GDM1 (cell line): ENCODE measurements around the gene STK32C.
"Not testable (repeated sequence)": the region's sequence is repeated elsewhere in the genome, so short reads cannot be mapped to it uniquely, and the experiment has no call there.

Source experiments
- DNase-seq: peaks from one replicate; lab custom pipeline; 2025; lab: John Stamatoyannopoulos, UW

Gene STK32C

DNA sequence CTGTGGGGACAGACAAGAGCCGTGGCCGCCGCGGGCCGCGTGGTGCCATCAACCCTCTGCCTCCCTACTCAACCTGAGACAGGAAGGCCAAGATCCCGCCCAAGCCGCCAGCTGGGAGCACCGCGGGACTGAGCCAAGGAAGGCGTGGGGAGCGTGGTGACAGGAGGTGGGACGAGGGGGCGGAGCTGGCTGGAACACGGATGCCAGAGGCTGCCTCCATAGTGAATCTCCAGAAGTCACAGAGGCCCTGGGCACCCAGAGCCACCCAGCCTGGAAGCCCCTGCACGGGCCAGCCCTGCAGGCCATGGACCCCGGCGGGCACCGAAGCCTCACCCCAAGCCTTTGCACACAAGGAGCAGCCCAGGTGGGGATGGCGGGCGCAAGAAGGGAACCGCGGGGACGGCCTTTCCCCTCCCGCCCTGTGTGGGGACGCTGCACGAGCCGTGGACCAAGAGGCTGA is 139.1 kb downstream of the STK32C start:
- no peak for DNase-seq

GRCh38 chr10:132167976-132168375 is 139.8 kb downstream of the STK32C start:
- DNase-seq, result no peak

GRCh38 chr10:132167041-132167674 is 140.6 kb downstream of the STK32C start:
- DNase-seq, result no peak

- no peak for DNase-seq
These were observed 141.4 kb downstream of the STK32C start for GRCh38 chr10:132166216-132166950.

- no peak for DNase-seq
These were observed 142.3 kb downstream of the STK32C start for GRCh38 chr10:132165416-132165980.

DNA sequence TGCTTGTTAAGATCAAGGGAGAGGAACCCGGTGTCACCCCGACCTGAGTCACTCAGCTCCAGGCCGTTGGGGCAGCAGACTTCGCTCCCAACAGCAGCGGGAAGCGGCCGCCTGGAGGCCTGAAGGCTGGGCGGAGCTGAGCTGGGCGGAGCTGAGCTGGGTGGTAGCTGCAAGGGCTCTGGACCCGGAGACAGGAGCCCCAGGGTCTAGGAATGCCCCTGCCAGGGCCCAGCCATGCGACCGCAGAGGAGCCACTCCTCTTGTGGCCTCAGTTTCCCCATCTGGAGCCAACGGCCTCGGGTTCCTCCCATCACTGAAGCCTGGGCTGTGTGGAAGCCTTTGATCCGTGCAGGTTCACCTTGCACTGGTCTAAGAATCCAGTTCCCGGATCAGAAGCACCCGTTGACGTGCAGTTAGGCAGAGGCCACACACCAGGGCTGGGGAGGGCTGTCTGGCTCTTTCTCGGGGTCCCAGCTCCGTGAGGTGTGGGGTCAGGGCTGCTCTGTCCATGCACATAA is 142.9 kb downstream of the STK32C start:
- DNase-seq, result no peak

DNA sequence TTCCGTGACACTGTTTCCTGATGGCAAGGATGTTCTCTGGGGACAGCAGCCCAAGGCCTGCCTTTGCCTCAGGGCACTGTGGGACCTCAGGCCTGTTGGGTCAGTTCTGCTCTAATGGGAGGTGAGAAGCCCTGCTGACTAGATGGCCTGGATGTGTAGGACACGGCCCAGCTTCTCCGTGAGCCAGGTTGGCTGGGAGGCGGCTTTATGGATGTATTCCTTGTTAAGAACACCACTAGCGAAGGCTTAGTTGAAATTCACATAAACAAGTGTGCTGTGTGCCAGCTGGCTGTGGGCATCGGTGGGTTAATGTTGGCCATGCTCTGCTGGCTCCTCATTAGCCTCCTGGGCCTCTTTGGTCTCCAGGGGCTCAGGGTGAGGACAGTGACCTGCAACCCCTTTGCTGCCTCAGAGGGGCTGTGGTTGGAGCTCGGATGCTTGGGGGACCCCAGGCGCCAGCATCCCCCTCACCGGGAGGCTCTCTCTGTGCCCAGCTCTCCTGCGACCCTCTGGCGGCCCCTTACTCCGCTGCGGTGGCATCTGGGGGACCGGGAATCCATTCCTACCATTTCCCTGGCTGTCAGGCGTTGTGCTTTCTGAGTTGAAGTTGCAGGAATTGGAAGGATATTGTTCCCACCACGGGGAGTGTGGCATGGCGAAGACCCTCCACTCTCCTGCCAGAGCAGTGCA is 143.8 kb downstream of the STK32C start:
- DNase-seq, result no peak

DNA sequence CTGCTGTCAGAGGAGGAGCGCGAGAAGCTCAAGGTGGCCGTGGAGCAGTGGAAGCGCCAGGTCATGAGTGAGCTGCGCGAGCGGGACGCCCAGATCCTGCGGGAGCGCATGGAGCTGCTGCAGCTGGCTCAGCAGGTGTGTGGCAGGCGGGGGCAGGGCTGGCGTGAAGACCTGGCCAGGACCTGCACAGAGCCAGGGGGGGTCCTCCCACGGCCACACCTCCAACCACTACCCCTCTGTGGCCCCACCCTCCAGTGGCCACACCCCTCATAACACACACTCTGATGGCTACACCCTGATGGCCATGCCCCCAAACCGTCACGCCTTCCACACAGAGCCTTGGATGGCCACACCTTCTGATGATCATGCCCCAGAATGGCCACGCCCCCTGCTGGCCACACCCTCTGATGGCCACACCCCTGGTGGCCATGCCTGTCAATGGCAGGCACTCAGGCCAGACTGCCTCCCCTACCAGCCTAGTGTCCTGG is 144.4 kb downstream of the STK32C start:
- DNase-seq, result no peak

DNA sequence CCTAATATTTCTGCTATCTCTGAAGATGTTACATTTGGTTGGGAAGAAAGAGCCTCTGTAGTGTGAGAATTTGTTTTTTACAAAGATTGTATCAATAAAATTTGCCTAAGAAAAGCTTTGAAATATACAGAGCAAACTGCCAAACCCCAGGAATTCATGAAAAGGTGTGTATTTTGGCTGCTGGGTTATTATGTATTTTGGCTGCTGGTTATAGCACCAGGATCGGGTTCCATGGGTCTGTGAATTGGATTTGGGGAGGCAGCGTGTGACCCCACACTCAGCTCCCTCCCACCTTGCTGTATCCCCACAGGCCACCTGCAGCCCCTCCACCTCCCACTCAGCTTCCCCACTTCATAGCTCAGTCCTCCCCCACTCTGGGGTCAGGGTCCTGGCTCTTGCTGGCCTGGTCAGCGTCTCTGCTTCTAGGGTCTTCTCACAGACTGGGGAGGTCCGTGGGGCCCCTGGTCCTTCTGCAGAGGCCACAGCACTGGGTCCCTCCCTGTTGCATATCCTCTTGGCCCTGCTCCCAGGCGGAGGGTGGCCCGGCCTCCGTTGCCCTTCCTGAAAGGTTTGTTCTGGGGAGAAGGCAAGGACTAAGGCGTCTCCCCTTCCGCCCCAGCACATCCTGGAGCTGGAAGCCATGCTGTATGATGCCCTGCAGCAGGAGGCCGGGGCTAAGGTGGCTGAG is 145.0 kb downstream of the STK32C start:
- DNase-seq, result no peak

- no peak for DNase-seq
These were observed 145.7 kb downstream of the STK32C start for GRCh38 chr10:132162021-132162531.

DNA sequence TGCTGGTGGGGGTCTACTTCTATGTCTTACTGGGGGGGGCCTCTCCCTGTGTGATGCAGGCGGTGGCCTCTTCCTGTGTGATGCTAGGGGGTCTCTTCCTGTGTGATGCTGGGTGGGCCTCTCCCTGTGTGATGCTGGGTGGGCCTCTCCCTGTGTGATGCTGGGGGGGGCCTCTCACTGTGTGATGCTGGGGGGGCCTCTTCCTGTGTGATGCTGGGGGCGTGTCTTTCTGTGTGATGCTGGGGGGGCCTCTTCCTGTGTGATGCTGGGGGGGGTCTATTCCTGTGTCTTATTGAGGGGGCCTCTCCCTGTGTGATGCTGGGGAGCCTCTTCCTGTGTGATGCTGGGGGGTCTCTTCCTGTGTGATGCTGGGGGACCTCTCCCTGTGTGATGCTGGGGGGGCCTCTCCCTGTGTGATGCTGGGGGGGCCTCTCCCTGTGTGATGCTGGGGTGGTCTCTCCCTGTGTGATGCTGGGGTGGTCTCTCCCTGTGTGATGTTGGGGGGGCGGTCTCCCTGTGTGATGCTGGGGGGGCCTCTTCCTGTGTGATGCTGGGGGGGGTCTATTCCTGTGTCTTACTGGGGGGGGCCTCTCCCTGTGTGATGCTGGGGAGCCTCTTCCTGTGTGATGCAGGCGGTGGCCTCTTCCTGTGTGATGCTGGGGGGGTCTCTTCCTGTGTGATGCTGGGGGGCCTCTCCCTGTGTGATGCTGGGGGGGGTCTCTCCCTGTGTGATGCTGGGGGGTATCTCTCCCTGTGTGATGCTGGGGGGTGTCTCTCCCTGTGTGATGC is 146.7 kb downstream of the STK32C start:
- DNase-seq, result not testable (repeated sequence)

DNA sequence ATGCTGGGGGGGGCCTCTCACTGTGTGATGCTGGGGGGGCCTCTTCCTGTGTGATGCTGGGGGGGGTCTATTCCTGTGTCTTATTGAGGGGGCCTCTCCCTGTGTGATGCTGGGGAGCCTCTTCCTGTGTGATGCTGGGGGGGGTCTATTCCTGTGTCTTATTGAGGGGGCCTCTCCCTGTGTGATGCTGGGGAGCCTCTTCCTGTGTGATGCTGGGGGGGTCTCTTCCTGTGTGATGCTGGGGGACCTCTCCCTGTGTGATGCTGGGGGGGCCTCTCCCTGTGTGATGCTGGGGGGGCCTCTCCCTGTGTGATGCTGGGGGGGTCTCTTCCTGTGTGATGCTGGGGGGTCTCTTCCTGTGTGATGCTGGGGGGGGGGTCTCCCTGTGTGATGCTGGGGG is 147.5 kb downstream of the STK32C start:
- DNase-seq, result not testable (repeated sequence)

DNA sequence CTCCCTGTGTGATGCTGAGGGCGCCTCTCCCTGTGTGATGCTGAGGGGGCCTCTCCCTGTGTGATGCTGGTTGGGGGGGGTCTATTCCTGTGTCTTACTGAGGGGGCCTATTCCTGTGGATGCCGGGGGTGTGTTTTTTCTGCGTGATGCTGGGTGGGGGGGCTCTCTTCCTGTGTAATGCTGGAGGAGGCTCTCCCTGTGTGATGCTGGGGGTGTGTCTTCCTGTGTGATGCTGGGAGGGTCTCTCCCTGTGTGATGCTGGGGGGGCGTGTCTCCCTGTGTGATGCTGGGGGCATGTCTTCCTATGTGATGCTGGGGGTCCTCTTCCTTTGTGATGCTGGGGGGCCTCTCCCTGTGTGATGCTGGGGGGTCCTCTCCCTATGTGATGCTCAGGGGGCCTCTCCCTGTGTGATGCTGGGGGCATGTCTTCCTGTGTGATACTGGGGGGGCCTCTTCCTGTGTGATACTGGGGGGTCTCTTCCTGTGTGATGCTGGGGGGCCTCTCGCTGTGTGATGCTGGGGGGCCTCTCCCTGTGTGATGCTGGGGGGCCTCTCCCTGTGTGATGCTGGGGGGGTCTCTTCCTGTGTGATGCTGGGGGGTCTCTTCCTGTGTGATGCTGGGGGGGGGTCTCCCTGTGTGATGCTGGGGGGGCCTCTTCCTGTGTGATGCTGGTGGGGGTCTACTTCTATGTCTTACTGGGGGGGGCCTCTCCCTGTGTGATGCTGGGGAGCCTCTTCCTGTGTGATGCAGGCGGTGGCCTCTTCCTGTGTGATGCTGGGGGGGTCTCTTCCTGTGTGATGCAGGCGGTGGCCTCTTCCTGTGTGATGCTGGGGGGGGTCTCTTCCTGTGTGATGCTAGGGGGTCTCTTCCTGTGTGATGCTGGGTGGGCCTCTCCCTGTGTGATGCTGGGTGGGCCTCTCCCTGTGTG is 148.2 kb downstream of the STK32C start:
- not testable (repeated sequence) for DNase-seq

GRCh38 chr10:132158823-132159222 is 148.9 kb downstream of the STK32C start:
- no peak for DNase-seq

DNA sequence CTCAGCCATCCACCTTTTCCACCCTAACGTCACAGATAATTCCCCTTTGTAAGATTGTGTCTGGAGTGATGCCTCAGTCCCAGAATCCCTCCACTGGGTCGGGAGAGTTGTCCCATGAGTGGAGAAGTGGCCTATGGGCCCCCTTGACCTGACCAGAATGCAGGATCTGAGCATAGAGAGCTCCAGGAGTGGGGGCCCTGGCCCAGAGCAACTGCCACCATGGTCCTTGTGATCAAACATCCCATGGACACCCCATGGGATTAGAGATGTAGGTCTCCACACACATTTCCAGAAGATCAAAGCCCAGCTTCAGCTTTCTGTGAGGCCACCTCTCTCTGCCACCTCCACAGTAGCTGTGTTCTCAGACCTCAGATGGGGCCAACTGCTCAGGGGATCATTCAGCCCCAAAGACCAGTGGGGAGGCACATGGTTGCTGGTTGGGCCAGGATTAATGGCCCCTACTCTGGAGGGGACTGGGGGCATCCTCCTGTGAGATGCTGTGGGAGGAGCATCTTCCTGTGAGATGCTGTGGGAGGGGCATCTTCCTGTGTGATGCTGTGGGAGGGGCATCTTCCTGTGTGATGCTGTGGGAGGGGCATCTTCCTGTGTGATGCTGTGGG is 149.5 kb downstream of the STK32C start:
- DNase-seq, result no peak
